ENCODE results near the gene STARD5.

Gene STARD5

GRCh38 chr15:81291916-81292522 lies 31.9 kb downstream of the STARD5 start:
- no peak for TF ChIP-seq CTCF (conservative IDR thresholded peaks at IDR 0.05)
- no peak overlapping the region for H3K27ac ChIP-seq

- no peak overlapping the region for H3K27ac ChIP-seq
- no peak for TF ChIP-seq CTCF (conservative IDR thresholded peaks at IDR 0.05)
Observed at GRCh38 chr15:81289910-81290309, 34.0 kb downstream of the STARD5 start.

GRCh38 chr15:81288616-81289015 lies 35.3 kb downstream of the STARD5 start:
- no peak overlapping the region for H3K27ac ChIP-seq
- no peak for TF ChIP-seq CTCF (conservative IDR thresholded peaks at IDR 0.05)

GRCh38 chr15:81288040-81288439 lies 35.9 kb downstream of the STARD5 start:
- no peak overlapping the region for H3K27ac ChIP-seq
- TF ChIP-seq CTCF (conservative IDR thresholded peaks at IDR 0.05) = no peak

- H3K27ac ChIP-seq = no peak overlapping the region
- no peak for TF ChIP-seq CTCF (conservative IDR thresholded peaks at IDR 0.05)
Observed at GRCh38 chr15:81286621-81287121, 37.3 kb downstream of the STARD5 start.

- no peak for TF ChIP-seq CTCF (conservative IDR thresholded peaks at IDR 0.05)
- H3K27ac ChIP-seq = no peak overlapping the region
Observed at GRCh38 chr15:81285461-81285860, 38.5 kb downstream of the STARD5 start.

- H3K27ac ChIP-seq = no peak overlapping the region
- no peak for TF ChIP-seq CTCF (conservative IDR thresholded peaks at IDR 0.05)
Observed at GRCh38 chr15:81284256-81285031, 39.5 kb downstream of the STARD5 start.

Measured in VCaP (cell line).